ENCODE measurements around the gene SRSF12. TPM values are rescaled to one million over a fixed set of nuclear protein-coding genes. Genes with fewer than 3 reads are reported as not detected.

Gene SRSF12
- total RNA-seq: under 0.01 TPM in 1 of 2 replicates, not detected in the other

- peak; percentile 31 to 33 for DNase-seq (ENCODE audit: low read depth in 2 of 2)
Observed at GRCh38 chr6:89117211-89118108, at the start of gene SRSF12. TSS of gene SRSF12 (minus strand) at chr6:89118071. CDS start at chr6:89117887, 184 bp downstream.

GRCh38 chr6:89162047-89162371 lies 44.1 kb upstream of the SRSF12 start:
- no peak for DNase-seq (ENCODE audit: low read depth in 2 of 2)

GRCh38 chr6:89161326-89162046 lies 43.6 kb upstream of the SRSF12 start:
- no peak for DNase-seq (ENCODE audit: low read depth in 2 of 2)

- DNase-seq (ENCODE audit: low read depth in 2 of 2): no peak
Observed at GRCh38 chr6:89160331-89161092, 42.6 kb upstream of the SRSF12 start.

- DNase-seq (ENCODE audit: low read depth in 2 of 2): peak in 1 of 2 donors; percentile 64
Observed at GRCh38 chr6:89154131-89154530, 36.3 kb upstream of the SRSF12 start.

GRCh38 chr6:89148016-89148750 lies 30.3 kb upstream of the SRSF12 start:
- no peak for DNase-seq (ENCODE audit: low read depth in 2 of 2)

GRCh38 chr6:89146718-89147700 lies 29.1 kb upstream of the SRSF12 start:
- peak; percentile 11 to 30 for DNase-seq (ENCODE audit: low read depth in 2 of 2)

- peak; percentile 36 to 47 for DNase-seq (ENCODE audit: low read depth in 2 of 2)
Observed at GRCh38 chr6:89145956-89146717, 28.3 kb upstream of the SRSF12 start, which contains the start of gene PM20D2. TSS of gene PM20D2 (plus strand) at chr6:89146055. CDS start at chr6:89146145, 90 bp downstream.

- peak; percentile 2 to 33 for DNase-seq (ENCODE audit: low read depth in 2 of 2)
Observed at GRCh38 chr6:89145091-89145955, 27.5 kb upstream of the SRSF12 start.

GRCh38 chr6:89144354-89144906 lies 26.6 kb upstream of the SRSF12 start:
- DNase-seq (ENCODE audit: low read depth in 2 of 2): no peak

GRCh38 chr6:89140347-89141156 lies 22.7 kb upstream of the SRSF12 start:
- DNase-seq (ENCODE audit: low read depth in 2 of 2): no peak

GRCh38 chr6:89139509-89140346 lies 21.9 kb upstream of the SRSF12 start:
- DNase-seq (ENCODE audit: low read depth in 2 of 2): no peak

- no peak for DNase-seq (ENCODE audit: low read depth in 2 of 2)
Observed at GRCh38 chr6:89138173-89138572, 20.3 kb upstream of the SRSF12 start.

- DNase-seq (ENCODE audit: low read depth in 2 of 2): no peak
Observed at GRCh38 chr6:89134723-89135122, 16.9 kb upstream of the SRSF12 start.

- no peak for DNase-seq (ENCODE audit: low read depth in 2 of 2)
Observed at GRCh38 chr6:89133981-89134380, 16.1 kb upstream of the SRSF12 start.

- DNase-seq (ENCODE audit: low read depth in 2 of 2): no peak
Observed at GRCh38 chr6:89132057-89132456, 14.2 kb upstream of the SRSF12 start.
